OCI-LY3 (cell line): Measurements from ENCODE around the gene UNC13B.

Source experiments
- H2AFZ ChIP-seq: fragments of 200-600, 300-600 bp; shearing (Covaris generic); 2 replicates; pipeline ENCODE4 v1.6.0; 2014; ENCODE audit warnings: antibody characterized with exemption, low read depth, low read length
- H3K27ac ChIP-seq: fragments of 200-600, 300-600 bp; sonication (generic); 2 replicates; pipeline ENCODE4 v1.5.1; 2014; ENCODE audit warnings: mild to moderate bottlenecking, low read length, moderate library complexity, mixed read lengths
- H3K27me3 ChIP-seq: fragments of 200-600, 300-600 bp; sonication (generic); 2 replicates; pipeline ENCODE4 v1.6.1; 2014; ENCODE audit warnings: low read depth, low read length, mixed read lengths
- H3K36me3 ChIP-seq: fragments of 200-600, 300-600 bp; sonication (generic); replicated peaks from 2 replicates; pipeline ENCODE3; 2014; ENCODE audit warnings: low read depth, low read length, mixed read lengths
- H3K4me1 ChIP-seq: fragments of 300-600, 200-600 bp; sonication (generic); 2 replicates; pipeline ENCODE4 v1.6.1; 2014; ENCODE audit warnings: low read length, mixed read lengths
- H3K4me2 ChIP-seq: fragments of 200-600, 300-600 bp; sonication (generic); 2 replicates; pipeline ENCODE4 v1.6.1; 2014; ENCODE audit warnings: low read length, mixed read lengths
- H3K4me3 ChIP-seq: fragments of 300-600, 200-600 bp; sonication (generic); 2 replicates; pipeline ENCODE4 v1.5.1; 2014; ENCODE audit warnings: antibody characterized with exemption, mild to moderate bottlenecking, low read length, moderate library complexity
- H3K79me2 ChIP-seq: fragments of 300-600, 200-600 bp; shearing (Covaris generic); 2 replicates; pipeline ENCODE4 v1.6.1; 2014; ENCODE audit warnings: mild to moderate bottlenecking, low read length, mixed read lengths
- H3K9ac ChIP-seq: fragments of 300-600, 200-600 bp; shearing (Covaris generic); 2 replicates; pipeline ENCODE4 v1.6.0; 2014; ENCODE audit warnings: mild to moderate bottlenecking, low read length, moderate library complexity
- H3K9me3 ChIP-seq: fragments of 200-600, 300-600 bp; shearing (Covaris generic); 2 replicates; pipeline ENCODE4 v1.6.1; 2014; ENCODE audit warnings: low read length, mixed read lengths; ENCODE audit not compliant: insufficient read depth
- H4K20me1 ChIP-seq: fragments of 200-600, 300-600 bp; sonication (generic); 2 replicates; pipeline ENCODE4 v1.6.1; 2016; ENCODE audit warnings: low read length, mixed read lengths; ENCODE audit not compliant: insufficient read depth
- EZH2phosphoT487 ChIP-seq: fragments of 200-600 bp; shearing (Covaris generic); IDR thresholded peaks from 2 replicates; pipeline ENCODE4 v1.6.1; 2018; ENCODE audit warnings: antibody characterized with exemption, mixed run types, low read depth
- TF ChIP-seq, protein P1 (sequence below): fragments of 200-600, 300-600 bp; sonication (generic); IDR thresholded peaks from 2 replicates; pipeline ENCODE4 v1.5.1; 2014; ENCODE audit warnings: antibody characterized with exemption, low read length, low read depth

Gene UNC13B

DNA sequence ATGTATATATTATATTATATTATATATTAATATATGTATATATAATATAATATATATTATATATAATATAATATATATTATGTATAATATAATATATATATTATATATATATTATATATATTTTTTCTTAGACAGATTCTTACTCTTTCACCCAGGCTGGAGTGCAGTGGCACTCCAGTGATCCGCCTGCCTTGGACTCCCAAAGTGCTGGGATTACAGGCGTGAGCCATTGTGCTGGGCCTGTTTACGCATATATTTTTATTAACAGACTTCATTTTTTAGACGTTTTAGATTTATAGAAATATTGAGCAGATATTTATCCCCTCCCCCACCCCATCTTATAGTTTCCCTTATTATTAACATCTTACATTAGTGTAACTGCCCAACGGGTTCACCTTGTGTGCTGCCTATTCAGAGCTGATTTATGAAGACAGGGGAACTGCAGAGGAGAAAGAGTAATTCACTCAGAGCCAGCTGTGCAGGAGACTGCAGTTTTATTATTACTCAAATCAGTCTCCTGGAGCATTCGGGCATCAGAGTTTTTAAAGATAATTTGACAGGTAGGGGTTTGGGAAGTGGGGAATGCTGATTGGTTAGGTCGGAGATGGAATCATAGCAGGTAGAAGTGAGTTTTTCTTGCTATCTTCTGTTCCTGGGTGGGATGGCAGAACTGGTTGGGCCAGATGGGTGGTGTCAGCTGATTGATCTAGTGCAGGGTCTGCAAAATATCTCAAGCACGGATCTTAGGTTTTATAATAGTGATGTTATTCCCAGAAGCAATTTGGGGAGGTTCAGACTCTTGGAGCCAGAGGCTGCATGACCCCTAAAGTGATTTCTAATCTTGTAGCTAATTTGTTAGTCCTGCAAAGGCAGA, 93.4 kb downstream of the UNC13B start:
- no peak for TF ChIP-seq EZH2phosphoT487
- TF ChIP-seq, protein P1, sequence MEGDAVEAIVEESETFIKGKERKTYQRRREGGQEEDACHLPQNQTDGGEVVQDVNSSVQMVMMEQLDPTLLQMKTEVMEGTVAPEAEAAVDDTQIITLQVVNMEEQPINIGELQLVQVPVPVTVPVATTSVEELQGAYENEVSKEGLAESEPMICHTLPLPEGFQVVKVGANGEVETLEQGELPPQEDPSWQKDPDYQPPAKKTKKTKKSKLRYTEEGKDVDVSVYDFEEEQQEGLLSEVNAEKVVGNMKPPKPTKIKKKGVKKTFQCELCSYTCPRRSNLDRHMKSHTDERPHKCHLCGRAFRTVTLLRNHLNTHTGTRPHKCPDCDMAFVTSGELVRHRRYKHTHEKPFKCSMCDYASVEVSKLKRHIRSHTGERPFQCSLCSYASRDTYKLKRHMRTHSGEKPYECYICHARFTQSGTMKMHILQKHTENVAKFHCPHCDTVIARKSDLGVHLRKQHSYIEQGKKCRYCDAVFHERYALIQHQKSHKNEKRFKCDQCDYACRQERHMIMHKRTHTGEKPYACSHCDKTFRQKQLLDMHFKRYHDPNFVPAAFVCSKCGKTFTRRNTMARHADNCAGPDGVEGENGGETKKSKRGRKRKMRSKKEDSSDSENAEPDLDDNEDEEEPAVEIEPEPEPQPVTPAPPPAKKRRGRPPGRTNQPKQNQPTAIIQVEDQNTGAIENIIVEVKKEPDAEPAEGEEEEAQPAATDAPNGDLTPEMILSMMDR = no peak
- no peaks in the 10 kb centered on the region for H3K27me3 ChIP-seq
- peak overlapping the region; percentile 4; the same call in 1 of the 2 replicates for H3K4me2 ChIP-seq
- H2AFZ ChIP-seq = no peak overlapping the region
- H3K9ac ChIP-seq = no peak overlapping the region
- H3K4me1 ChIP-seq = peaks cover 34% of the 10 kb centered on the region
- H3K4me3 ChIP-seq = no peak overlapping the region
- H4K20me1 ChIP-seq = no peaks in the 10 kb centered on the region
- H3K27ac ChIP-seq = no peak overlapping the region
- H3K36me3 ChIP-seq = no peaks in the 10 kb centered on the region
- no peaks in the 10 kb centered on the region for H3K9me3 ChIP-seq
- no peaks in the 10 kb centered on the region for H3K79me2 ChIP-seq

DNA sequence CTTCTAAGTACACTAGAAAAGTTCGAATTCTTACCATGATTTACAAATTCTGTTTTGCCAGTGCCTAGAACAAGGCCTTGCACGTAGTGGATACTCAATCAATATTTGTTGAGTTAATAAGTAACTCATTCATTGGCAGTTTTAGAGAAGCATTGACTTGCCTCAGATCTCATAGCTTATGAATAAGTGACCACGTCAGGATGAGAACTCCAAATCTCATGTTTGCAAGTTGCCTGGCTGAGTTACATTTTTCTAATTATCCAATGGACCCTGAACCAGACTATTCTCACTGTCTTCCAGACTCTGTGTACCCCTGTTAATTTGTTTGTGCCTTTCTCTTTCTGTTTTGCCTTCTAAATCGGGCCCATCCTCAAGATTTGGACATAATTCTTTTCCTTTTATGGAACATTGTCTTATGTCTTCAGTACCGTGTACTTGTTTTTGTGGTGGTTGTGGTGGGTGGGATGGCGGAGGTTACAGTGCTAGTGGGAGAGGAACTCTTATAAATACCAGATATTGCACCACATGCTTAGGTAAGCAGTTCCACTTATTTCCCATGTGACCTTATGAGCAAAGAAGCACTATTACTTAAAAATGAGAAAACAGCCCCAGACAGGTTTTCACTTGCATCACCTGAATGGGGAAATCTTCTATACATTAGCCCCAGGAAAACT, 96.3 kb downstream of the UNC13B start:
- Histone ChIP-seq H2AFZ (peak overlapping the region; percentile 5), H3K4me3 (no peak overlapping the region), H4K20me1 (no peaks in the 10 kb centered on the region), H3K4me1 (peaks cover 34% of the 10 kb centered on the region), H3K27me3 (no peaks in the 10 kb centered on the region), H3K79me2 (no peaks in the 10 kb centered on the region), H3K4me2 (peak overlapping the region; percentile 29; the same call in 1 of the 2 replicates), H3K9ac (no peak overlapping the region), H3K27ac (no peak overlapping the region), H3K9me3 (no peaks in the 10 kb centered on the region), H3K36me3 (no peaks in the 10 kb centered on the region)
- TF ChIP-seq EZH2phosphoT487 = no peak
- TF ChIP-seq, protein P1 = no peak

GRCh38 chr9:35258660-35259474, 97.1 kb downstream of the UNC13B start:
- H3K27me3 ChIP-seq = no peaks in the 10 kb centered on the region
- no peaks in the 10 kb centered on the region for H3K36me3 ChIP-seq
- peaks cover 29% of the 10 kb centered on the region for H3K4me1 ChIP-seq
- no peak overlapping the region for H3K4me2 ChIP-seq
- H3K4me3 ChIP-seq = no peak overlapping the region
- no peak overlapping the region for H3K9ac ChIP-seq
- H3K27ac ChIP-seq = no peak overlapping the region
- no peaks in the 10 kb centered on the region for H3K79me2 ChIP-seq
- TF ChIP-seq, protein P1 = peak; percentile 77
- TF ChIP-seq EZH2phosphoT487 = no peak
- H3K9me3 ChIP-seq = no peaks in the 10 kb centered on the region
- H2AFZ ChIP-seq = no peak overlapping the region; the same call in 1 of the 2 replicates
- H4K20me1 ChIP-seq = no peaks in the 10 kb centered on the region
